ENCODE results near the gene OST4.
A peak's percentile ranks its signal among the peaks of the same experiment; 100 is the strongest.

The OST4 gene

GRCh38 chr2:27057184-27057583 is 14.3 kb downstream of the OST4 start:
- Histone ChIP-seq H3K36me3 (ENCODE audit: control insufficient read depth, insufficient read depth, low read length) (peaks cover 2% of the 10 kb centered on the region), H2AK5ac (ENCODE audit: low read length) (no peak overlapping the region), H3K23ac (ENCODE audit: low read length) (no peak overlapping the region), H3K18ac (ENCODE audit: low read length) (no peak overlapping the region), H4K8ac (ENCODE audit: low read depth, low read length) (no peak overlapping the region), H3K79me2 (ENCODE audit: control insufficient read depth, insufficient read depth, low read length) (no peaks in the 10 kb centered on the region), H3K4me3 (ENCODE audit: low read length) (no peak overlapping the region), H3K56ac (ENCODE audit: low read length) (no peak overlapping the region), H3K4me1 (ENCODE audit: control insufficient read depth, low read depth, low read length) (peaks cover under 1% of the 10 kb centered on the region), H3K27ac (ENCODE audit: low read depth, low read length) (no peak overlapping the region), H4K5ac (ENCODE audit: low read length) (no peak overlapping the region), H3K9ac (ENCODE audit: low read length) (no peak overlapping the region), H3K79me1 (ENCODE audit: low read length) (peaks cover 1% of the 10 kb centered on the region), H2BK15ac (replicated peaks; ENCODE audit: low read depth) (no peak overlapping the region), H2BK120ac (ENCODE audit: low read depth, low read length) (no peak overlapping the region), H3K27me3 (ENCODE audit: insufficient read depth, low read length, poor library complexity) (no peaks in the 10 kb centered on the region), H3K4ac (ENCODE audit: low read depth, low read length) (no peak overlapping the region), H2BK5ac (ENCODE audit: low read length) (no peak overlapping the region), H3K4me2 (ENCODE audit: low read length) (no peak overlapping the region)
- DNase-seq, result no peak
- WGBS (ENCODE audit: extremely low coverage, insufficient coverage, low lambda C conversion rate), result no CpG with 5 or more reads among the region's 6 CpGs

- Histone ChIP-seq H2BK120ac (ENCODE audit: low read depth, low read length) (no peak overlapping the region), H3K9ac (ENCODE audit: low read length) (no peak overlapping the region), H2AK5ac (ENCODE audit: low read length) (no peak overlapping the region), H3K18ac (ENCODE audit: low read length) (no peak overlapping the region), H2BK5ac (ENCODE audit: low read length) (no peak overlapping the region), H3K79me2 (ENCODE audit: control insufficient read depth, insufficient read depth, low read length) (no peaks in the 10 kb centered on the region), H3K79me1 (ENCODE audit: low read length) (peaks cover 2% of the 10 kb centered on the region), H3K4ac (ENCODE audit: low read depth, low read length) (no peak overlapping the region), H3K56ac (ENCODE audit: low read length) (no peak overlapping the region), H3K4me1 (ENCODE audit: control insufficient read depth, low read depth, low read length) (peaks cover 2% of the 10 kb centered on the region), H3K23ac (ENCODE audit: low read length) (no peak overlapping the region), H3K4me3 (ENCODE audit: low read length) (no peak overlapping the region), H3K27me3 (ENCODE audit: insufficient read depth, low read length, poor library complexity) (no peaks in the 10 kb centered on the region), H3K4me2 (ENCODE audit: low read length) (no peak overlapping the region), H3K36me3 (ENCODE audit: control insufficient read depth, insufficient read depth, low read length) (peaks cover 2% of the 10 kb centered on the region), H4K8ac (ENCODE audit: low read depth, low read length) (no peak overlapping the region), H3K27ac (ENCODE audit: low read depth, low read length) (no peak overlapping the region), H4K5ac (ENCODE audit: low read length) (no peak overlapping the region), H2BK15ac (replicated peaks; ENCODE audit: low read depth) (no peak overlapping the region)
- DNase-seq, result no peak
- no CpG with 5 or more reads among the region's 11 CpGs for WGBS (ENCODE audit: extremely low coverage, insufficient coverage, low lambda C conversion rate)
These were observed 16.7 kb downstream of the OST4 start for GRCh38 chr2:27054721-27055120.

- no peak overlapping the region for H4K5ac ChIP-seq (ENCODE audit: low read length)
- no peak overlapping the region for H3K4me2 ChIP-seq (ENCODE audit: low read length)
- no peak overlapping the region for H3K4me3 ChIP-seq (ENCODE audit: low read length)
- H3K56ac ChIP-seq (ENCODE audit: low read length), result no peak overlapping the region
- no peak overlapping the region for H2AK5ac ChIP-seq (ENCODE audit: low read length)
- H3K4me1 ChIP-seq (ENCODE audit: control insufficient read depth, low read depth, low read length), result peaks cover 2% of the 10 kb centered on the region
- no peak overlapping the region for H3K9ac ChIP-seq (ENCODE audit: low read length)
- peaks cover 2% of the 10 kb centered on the region for H3K79me1 ChIP-seq (ENCODE audit: low read length)
- H3K4ac ChIP-seq (ENCODE audit: low read depth, low read length), result no peak overlapping the region
- no CpG with 5 or more reads among the region's 8 CpGs for WGBS (ENCODE audit: extremely low coverage, insufficient coverage, low lambda C conversion rate)
- H2BK5ac ChIP-seq (ENCODE audit: low read length), result no peak overlapping the region
- DNase-seq, result peak; percentile 34
- no peak overlapping the region for H2BK15ac ChIP-seq (replicated peaks; ENCODE audit: low read depth)
- H3K36me3 ChIP-seq (ENCODE audit: control insufficient read depth, insufficient read depth, low read length), result peaks cover 2% of the 10 kb centered on the region
- no peak overlapping the region for H3K18ac ChIP-seq (ENCODE audit: low read length)
- H3K23ac ChIP-seq (ENCODE audit: low read length), result no peak overlapping the region
- no peak overlapping the region for H2BK120ac ChIP-seq (ENCODE audit: low read depth, low read length)
- no peaks in the 10 kb centered on the region for H3K79me2 ChIP-seq (ENCODE audit: control insufficient read depth, insufficient read depth, low read length)
- H3K27ac ChIP-seq (ENCODE audit: low read depth, low read length), result no peak overlapping the region
- no peaks in the 10 kb centered on the region for H3K27me3 ChIP-seq (ENCODE audit: insufficient read depth, low read length, poor library complexity)
- H4K8ac ChIP-seq (ENCODE audit: low read depth, low read length), result no peak overlapping the region
These were observed 17.7 kb downstream of the OST4 start for GRCh38 chr2:27053776-27054175.

GRCh38 chr2:27053321-27053720 is 18.1 kb downstream of the OST4 start:
- no peaks in the 10 kb centered on the region for H3K27me3 ChIP-seq (ENCODE audit: insufficient read depth, low read length, poor library complexity)
- H2BK120ac ChIP-seq (ENCODE audit: low read depth, low read length), result no peak overlapping the region
- H3K56ac ChIP-seq (ENCODE audit: low read length), result no peak overlapping the region
- H3K79me1 ChIP-seq (ENCODE audit: low read length), result peaks cover 2% of the 10 kb centered on the region
- no peak overlapping the region for H3K18ac ChIP-seq (ENCODE audit: low read length)
- H2AK5ac ChIP-seq (ENCODE audit: low read length), result no peak overlapping the region
- H3K79me2 ChIP-seq (ENCODE audit: control insufficient read depth, insufficient read depth, low read length), result no peaks in the 10 kb centered on the region
- no peak for DNase-seq
- no peak overlapping the region for H3K27ac ChIP-seq (ENCODE audit: low read depth, low read length)
- no peak overlapping the region for H3K4ac ChIP-seq (ENCODE audit: low read depth, low read length)
- H3K36me3 ChIP-seq (ENCODE audit: control insufficient read depth, insufficient read depth, low read length), result peaks cover 2% of the 10 kb centered on the region
- H3K4me2 ChIP-seq (ENCODE audit: low read length), result no peak overlapping the region
- WGBS (ENCODE audit: extremely low coverage, insufficient coverage, low lambda C conversion rate), result no CpG with 5 or more reads among the region's 11 CpGs
- H3K23ac ChIP-seq (ENCODE audit: low read length), result no peak overlapping the region
- peaks cover 2% of the 10 kb centered on the region for H3K4me1 ChIP-seq (ENCODE audit: control insufficient read depth, low read depth, low read length)
- no peak overlapping the region for H4K8ac ChIP-seq (ENCODE audit: low read depth, low read length)
- H2BK15ac ChIP-seq (replicated peaks; ENCODE audit: low read depth), result no peak overlapping the region
- H3K4me3 ChIP-seq (ENCODE audit: low read length), result no peak overlapping the region
- no peak overlapping the region for H4K5ac ChIP-seq (ENCODE audit: low read length)
- no peak overlapping the region for H2BK5ac ChIP-seq (ENCODE audit: low read length)
- H3K9ac ChIP-seq (ENCODE audit: low read length), result no peak overlapping the region

- Histone ChIP-seq H3K36me3 (ENCODE audit: control insufficient read depth, insufficient read depth, low read length) (peaks cover 2% of the 10 kb centered on the region), H3K79me2 (ENCODE audit: control insufficient read depth, insufficient read depth, low read length) (no peaks in the 10 kb centered on the region), H3K4me2 (ENCODE audit: low read length) (peak overlapping the region; percentile 97), H3K56ac (ENCODE audit: low read length) (peak overlapping the region; percentile 89), H3K27me3 (ENCODE audit: insufficient read depth, low read length, poor library complexity) (no peaks in the 10 kb centered on the region), H3K23ac (ENCODE audit: low read length) (no peak overlapping the region), H3K79me1 (ENCODE audit: low read length) (peaks cover 2% of the 10 kb centered on the region), H2BK5ac (ENCODE audit: low read length) (no peak overlapping the region), H4K5ac (ENCODE audit: low read length) (no peak overlapping the region), H3K27ac (ENCODE audit: low read depth, low read length) (no peak overlapping the region), H3K4me3 (ENCODE audit: low read length) (peak overlapping the region; percentile 81), H2BK120ac (ENCODE audit: low read depth, low read length) (no peak overlapping the region), H4K8ac (ENCODE audit: low read depth, low read length) (no peak overlapping the region), H3K4me1 (ENCODE audit: control insufficient read depth, low read depth, low read length) (peaks cover 2% of the 10 kb centered on the region), H2AK5ac (ENCODE audit: low read length) (peak overlapping the region; percentile 49), H3K4ac (ENCODE audit: low read depth, low read length) (no peak overlapping the region), H2BK15ac (replicated peaks; ENCODE audit: low read depth) (no peak overlapping the region), H3K18ac (ENCODE audit: low read length) (peak overlapping the region; percentile 51), H3K9ac (ENCODE audit: low read length) (peak overlapping the region; percentile 78)
- peak; percentile 23 for DNase-seq
- no CpG with 5 or more reads among the region's 24 CpGs for WGBS (ENCODE audit: extremely low coverage, insufficient coverage, low lambda C conversion rate)
These were observed 19.4 kb downstream of the OST4 start for GRCh38 chr2:27051902-27052645.
